K562 (cell line): Measurements from ENCODE around the gene LRRC59. TPM values are rescaled to one million over a fixed set of nuclear protein-coding genes. Genes with fewer than 3 reads are reported as not detected.
A peak's percentile ranks its signal among the peaks of the same experiment; 100 is the strongest.

ENCODE experiments used
- ATAC-seq: fragments of 200-7000 bp; cut with Tn5 transposase; 3 replicates; pipeline ENCODE4 v1.9.1; 2020; ENCODE audit warnings: moderate library complexity
- BruUV-seq: library from RNA; stranded (reverse); fragments of 400-500 nt; replicated peaks from 2 replicates; lab custom pipeline; 2021; lab: Mats Ljungman, UMichigan
- CTCF ChIA-PET: fragments of 300-600 bp; formaldehyde crosslinking; extraction: SDS; loops from one replicate; lab custom pipeline; 2021; ENCODE audit warnings: low intra/inter-chr PET ratio; lab: Yijun Ruan, JAX
- POLR2A ChIA-PET: fragments of 300-600, 350-650 bp; sonication (Branson Sonifier 250); formaldehyde crosslinking; extraction: SDS; loops from one replicate; lab custom pipeline; 2021; ENCODE audit warnings: antibody characterized with exemption, inconsistent platforms; lab: Yijun Ruan, JAX
- DNase-seq, 4 experiments: peaks; one replicate each; pipeline versions ENCODE4 v3.0.0 to v3.0.0-alpha.2; 2011 to 2018; ENCODE audit warnings: low spot score in 3 of 4, mixed read lengths in 3 of 4; ENCODE audit errors: extremely low read depth in 1 of 4
- FAIRE-seq: peaks from 2 replicates; lab custom pipeline; 2011; peaks lifted over from hg19 to GRCh38; lab: Jason Lieb, UNC
- H2AFZ ChIP-seq: 2 replicates; pipeline ENCODE4 v1.6.0; 2011; ENCODE audit warnings: low read depth, low read length, control low read depth, inconsistent platforms
- H3K27ac ChIP-seq: fragments of 200-600 bp; 3 replicates; pipeline ENCODE4 v1.8.0; 2011; ENCODE audit warnings: low read depth, mild to moderate bottlenecking, control low read depth, inconsistent platforms, low read length, moderate library complexity, mixed read lengths; ENCODE audit errors: extremely low read depth
- H3K27me3 ChIP-seq, 2 experiments: fragments of 300-600 bp in 1 of 2; 2 replicates in 1 of 2; 3 replicates in 1 of 2; pipeline versions ENCODE4 v1.6.0 to v1.8.0; 2011; ENCODE audit warnings: inconsistent platforms in 2 of 2, low read length in 2 of 2, mild to moderate bottlenecking in 1 of 2, mixed read lengths in 1 of 2, moderate library complexity in 1 of 2; ENCODE audit not compliant: control insufficient read depth in 2 of 2, insufficient read depth in 2 of 2
- H3K36me3 ChIP-seq: fragments of 300-600 bp; 3 replicates; pipeline ENCODE4 v1.8.0; 2011; ENCODE audit warnings: mild to moderate bottlenecking, low read length, inconsistent platforms; ENCODE audit not compliant: control insufficient read depth, insufficient read depth
- H3K4me1 ChIP-seq, 2 experiments: fragments of 200-600 bp in 1 of 2; replicated peaks in 1 of 2; 2 replicates in 1 of 2; 3 replicates in 1 of 2; pipeline versions ENCODE4 v1.5.1 to v1.8.0; 2011; ENCODE audit warnings: inconsistent platforms in 2 of 2, low read length in 2 of 2, mild to moderate bottlenecking in 1 of 2, mixed read lengths in 1 of 2, moderate library complexity in 1 of 2; ENCODE audit not compliant: control insufficient read depth in 2 of 2, insufficient read depth in 2 of 2
- H3K4me2 ChIP-seq: 2 replicates; pipeline ENCODE4 v1.6.1; 2011; ENCODE audit warnings: low read length, control low read depth, inconsistent platforms, mixed read lengths; ENCODE audit not compliant: insufficient read depth
- H3K4me3 ChIP-seq: fragments of 200-600 bp; sonication (generic), shearing (Covaris generic); 2 replicates; pipeline ENCODE4 v1.5.1; 2016; ENCODE audit warnings: control low read depth, inconsistent platforms
- H3K79me2 ChIP-seq: fragments of 200-600 bp; 3 replicates; pipeline ENCODE4 v1.8.0; 2011; ENCODE audit warnings: low read length, inconsistent platforms; ENCODE audit not compliant: control insufficient read depth, insufficient read depth
- H3K9ac ChIP-seq, 2 experiments: 2 replicates each; pipeline versions ENCODE4 v1.6.0 to v1.6.1; 2011; ENCODE audit warnings: low read depth in 2 of 2, low read length in 2 of 2, control low read depth in 1 of 2, inconsistent platforms in 1 of 2, mild to moderate bottlenecking in 1 of 2, mixed read lengths in 1 of 2; ENCODE audit not compliant: insufficient read depth in 1 of 2
- H3K9me1 ChIP-seq: one replicate; pipeline ENCODE4 v1.6.0; 2011; ENCODE audit warnings: inconsistent platforms, mild to moderate bottlenecking, low read length, moderate library complexity; ENCODE audit not compliant: control insufficient read depth, insufficient read depth
- H3K9me3 ChIP-seq: replicated peaks from 2 replicates; pipeline ENCODE4 v1.5.1; 2011; ENCODE audit warnings: low read depth, low read length, inconsistent platforms; ENCODE audit not compliant: control insufficient read depth, insufficient read depth
- H4K20me1 ChIP-seq: replicated peaks from 2 replicates; pipeline ENCODE4 v1.6.1; 2011; ENCODE audit warnings: low read length, inconsistent platforms, mixed read lengths; ENCODE audit not compliant: control insufficient read depth, insufficient read depth
- ADNP ChIP-seq: fragments of 200-800 bp; sonication (Bioruptor generic); IDR thresholded peaks from 2 replicates; pipeline ENCODE4 v1.6.1; 2016; ENCODE audit warnings: missing genetic modification characterization, missing compliant biosample characterization
- ARID1B ChIP-seq: fragments of 450-650 bp; IDR thresholded peaks from 2 replicates; pipeline ENCODE4 v1.6.1; 2016; ENCODE audit warnings: antibody characterized with exemption, mild to moderate bottlenecking, inconsistent platforms
- CBFA2T2 ChIP-seq: fragments of 450-650 bp; conservative IDR thresholded peaks from 2 replicates; pipeline ENCODE4 v1.6.1; 2017; ENCODE audit warnings: mild to moderate bottlenecking
- CREM ChIP-seq: IDR thresholded peaks from 2 replicates; pipeline ENCODE4 v1.6.1; 2014; ENCODE audit warnings: antibody characterized with exemption, low read depth
- KLF13 ChIP-seq: fragments of 450-650 bp; IDR thresholded peaks from 2 replicates; pipeline ENCODE4 v1.6.1; 2016; ENCODE audit warnings: missing genetic modification characterization, low read depth, mild to moderate bottlenecking, missing compliant biosample characterization, moderate library complexity, borderline replicate concordance
- MYBL2 ChIP-seq, 2 experiments: fragments of 450-650 bp in 1 of 2; sonication (generic) in 1 of 2; formaldehyde crosslinking in 1 of 2; IDR thresholded peaks; 2 replicates each; pipeline versions ENCODE4 v1.6.1 to v1.8.1; 2017 to 2022; ENCODE audit warnings: borderline replicate concordance in 1 of 2, inconsistent platforms in 1 of 2, low read depth in 1 of 2, mild to moderate bottlenecking in 1 of 2, missing genetic modification reagents in 1 of 2, moderate library complexity in 1 of 2
- PRDM10 ChIP-seq: fragments of 450-650 bp; IDR thresholded peaks from 2 replicates; pipeline ENCODE4 v1.6.1; 2018; ENCODE audit not compliant: partially characterized antibody
- RBM25 ChIP-seq: fragments of 200-400 bp; formaldehyde crosslinking; IDR thresholded peaks from 2 replicates; pipeline ENCODE4 v1.6.1; 2018; ENCODE audit warnings: low read length, low read depth, moderate library complexity; ENCODE audit not compliant: severe bottlenecking
- TRIM28 ChIP-seq: fragments of 450-650 bp; IDR thresholded peaks from 2 replicates; pipeline ENCODE4 v1.6.1; 2017
- ZBTB8A ChIP-seq: fragments of 450-650 bp; IDR thresholded peaks from 2 replicates; pipeline ENCODE4 v1.6.1; 2018; ENCODE audit warnings: mild to moderate bottlenecking, moderate library complexity; ENCODE audit not compliant: partially characterized antibody
- ZNF212 ChIP-seq: fragments of 450-650 bp; formaldehyde crosslinking; IDR thresholded peaks from 2 replicates; pipeline ENCODE4 v1.4.0; 2020; ENCODE audit warnings: mild to moderate bottlenecking
- WGBS: fragments of 100-300 bp; shearing (Covaris generic); methylation state at CpG from one replicate; pipeline ENCODE4 v1.1.6; 2016; ENCODE audit warnings: low coverage, mixed read lengths; ENCODE audit not compliant: insufficient coverage; ENCODE audit errors: missing lambda C conversion rate; 5-methylcytosine and 5-hydroxymethylcytosine counted together
- in situ Hi-C: fragments of 300-500 bp; cut with MboI; formaldehyde crosslinking; loops from 4 replicates; pipeline ENCODE4 v1.15.0; 2018; ENCODE audit warnings: inconsistent platforms, mixed read lengths
- intact Hi-C: fragments of 100-400 bp; cut with micrococcal nuclease; formaldehyde crosslinking; loops from 2 replicates; pipeline ENCODE4 v1.14.2; 2022
- polyA plus RNA-seq, 8 experiments: library from polyadenylated mRNA; depleted of rRNA in 4 of 8; stranded (reverse) in 5 of 8; unstranded in 3 of 8; fragments of >200 nt; fragmentation: Nextera tagmentation in 2 of 8; fragmentation: Illumina TruSeq in 1 of 8; extraction: Ambion mirVana in 2 of 8; extraction: Trizol in 1 of 8; gene quantifications; 2 replicates each; pipeline versions ENCODE4 v1.2.1 to v1.2.3, GENCODE V29; 2011 to 2014; ENCODE audit warnings: inconsistent platforms in 1 of 8, missing spikeins in 1 of 8
- total RNA-seq, 7 experiments: library from RNA; depleted of rRNA in 6 of 7; stranded (reverse); fragments of >200 nt in 6 of 7; fragmentation: Illumina TruSeq in 2 of 7; extraction: Trizol in 2 of 7; gene quantifications; 2 replicates each; pipeline versions ENCODE4 v1.2.1 to v1.2.3, GENCODE V29; 2011 to 2021; ENCODE audit warnings: low replicate concordance in 1 of 7

The LRRC59 gene
- total and polyA plus RNA-seq, 9 of the 15 experiments (the other 6 are each of a cell fraction or from before 2014, with no cell fraction given): 27.8 to 244 (median 154) TPM

GRCh38 chr17:50338645-50339044 lies 58.7 kb downstream of the LRRC59 start:
- no TSS peak for BruUV-seq
- Histone ChIP-seq H3K27me3 (0 out of 5 replicates have a peak, but pooled peaks cover 0 to 3% of the 10 kb centered on the region in 2 experiments), H3K9me1 (no peaks in the 10 kb centered on the region), H3K4me3 (no peak overlapping the region), H3K4me1 (no peaks in the 10 kb centered on the region; a peak in 2 of 5 replicates), H3K4me2 (no peak overlapping the region), H4K20me1 (no peaks in the 10 kb centered on the region), H3K36me3 (no peaks in the 10 kb centered on the region), H3K9ac (no peak overlapping the region)
- no peak for DNase-seq
- intact Hi-C loops: no loop called here
- no peak for FAIRE-seq
- POLR2A ChIA-PET: interaction anchor here (0.6 kb wide), 1 partner anchor 151 kb away, joined by 4 read pairs; no protein-coding TSS in a partner anchor
- no peak for TF ChIP-seq CREM
- peak; percentile 33; the same call in 1 of the 2 replicates for TF ChIP-seq TRIM28
- no peak for TF ChIP-seq ZNF212 (CRISPR knock-in tag)
- TF ChIP-seq ADNP: 0 out of 2 replicates have a peak, but pooled peaks have one; percentile 19
- TF ChIP-seq ZBTB8A: no peak
- TF ChIP-seq RBM25: peak; percentile 23
- TF ChIP-seq, all 486 proteins: peak for 3
- CTCF ChIA-PET: no interaction called here
- no peak overlapping the region for H3K27ac ChIP-seq
- H3K9me3 ChIP-seq: peaks cover 6% of the 10 kb centered on the region
- H2AFZ ChIP-seq: no peak overlapping the region
- no peaks in the 10 kb centered on the region for H3K79me2 ChIP-seq
- in situ Hi-C loops: no loop called here
- ATAC-seq: no peak

DNA sequence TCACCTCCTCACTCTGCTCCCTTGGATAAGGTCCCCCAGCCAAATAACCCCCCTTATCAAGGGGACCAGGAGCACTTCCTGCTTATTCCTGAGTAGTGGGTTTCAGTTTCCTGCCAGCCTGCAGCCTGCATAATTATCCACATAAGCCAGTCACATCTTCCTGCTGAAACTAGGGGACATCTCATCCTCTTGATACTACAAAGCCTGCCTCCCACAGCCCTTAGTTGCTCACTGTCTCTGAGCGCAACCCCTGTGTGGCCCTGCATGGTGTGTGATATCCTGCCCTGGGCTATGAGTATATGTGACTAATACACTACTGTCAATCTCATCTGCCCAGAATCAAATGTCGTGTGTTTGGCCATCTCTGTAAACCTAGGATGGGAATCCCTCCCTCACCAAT lies 59.4 kb downstream of the LRRC59 start:
- Histone ChIP-seq H4K20me1 (no peaks in the 10 kb centered on the region), H3K4me1 (no peaks in the 10 kb centered on the region; a peak in 2 of 5 replicates), H3K9ac (peak overlapping the region in 1 of 2 experiments; percentile 35; a peak in 1 of 4 replicates), H2AFZ (peak overlapping the region; percentile 62; the same call in 1 of the 2 replicates), H3K79me2 (no peaks in the 10 kb centered on the region), H3K27me3 (peaks cover 0 to 9% of the 10 kb centered on the region in 2 experiments; a peak in 2 of 5 replicates), H3K27ac (no peak overlapping the region), H3K9me1 (no peaks in the 10 kb centered on the region), H3K4me2 (no peak overlapping the region), H3K36me3 (no peaks in the 10 kb centered on the region), H3K4me3 (no peak overlapping the region), H3K9me3 (peaks cover 6% of the 10 kb centered on the region)
- intact Hi-C loops: no loop called here
- ChIA-PET POLR2A (interaction anchor here (0.6 kb wide), 1 partner anchor 150 kb away, joined by 4 read pairs; no protein-coding TSS in a partner anchor), CTCF (no interaction called here)
- FAIRE-seq: peak; percentile 77
- in situ Hi-C loops: no loop called here
- no TSS peak for BruUV-seq
- ATAC-seq: peak; percentile 75
- 21% methylated on average over 2 of the region's 2 CpGs for WGBS
- peak in 2 of 4 experiments; percentile 41 to 59 for DNase-seq
- TF ChIP-seq CBFA2T2 (peak; percentile 49), MYBL2 (IDR thresholded peaks at IDR 0.05; ENCODE audit: low read depth) (no peak), MYBL2 (CRISPR knock-in tag; IDR thresholded peaks at IDR 0.05; ENCODE audit: borderline replicate concordance) (no peak), KLF13 (tag) (no peak), PRDM10 (peak; percentile 88), ARID1B (peak; percentile 17; the same call in 1 of the 2 replicates)
